HG02840 (cell line): ENCODE results near the gene IL1RN.

Experiments used
- ATAC-seq: cut with Tn5 transposase; IDR thresholded peaks from one replicate; pipeline ENCODE4 v1.9.1; 2021; ENCODE audit warnings: mild to moderate bottlenecking, moderate library complexity, moderate number of reproducible peaks; ENCODE audit not compliant: unreplicated experiment, low FRiP score

IL1RN gene

GRCh38 chr2:113102133-113102532 lies 25.3 kb upstream of the IL1RN start:
- ATAC-seq, result no peak

DNA sequence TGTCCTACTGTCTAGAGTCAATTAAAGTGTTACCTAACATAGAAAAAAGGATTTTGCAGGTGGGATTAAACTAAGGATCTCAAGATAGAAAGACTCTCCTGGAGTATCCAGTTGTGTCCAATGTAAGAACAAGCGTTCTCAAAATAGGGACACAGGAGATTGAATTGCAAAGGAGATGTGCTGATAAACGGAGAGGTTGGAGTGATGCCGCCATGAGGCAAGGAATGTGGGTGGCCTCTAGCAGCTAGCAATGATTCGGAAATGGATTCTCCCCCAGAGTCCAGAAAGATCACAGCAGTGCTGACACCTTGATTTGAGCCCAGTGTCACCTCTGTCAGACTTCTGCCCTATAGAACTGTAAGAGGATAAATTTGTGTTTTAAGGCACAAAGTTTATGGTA lies 24.1 kb upstream of the IL1RN start:
- ATAC-seq, result no peak

GRCh38 chr2:113104054-113104611 lies 23.3 kb upstream of the IL1RN start:
- no peak for ATAC-seq

DNA sequence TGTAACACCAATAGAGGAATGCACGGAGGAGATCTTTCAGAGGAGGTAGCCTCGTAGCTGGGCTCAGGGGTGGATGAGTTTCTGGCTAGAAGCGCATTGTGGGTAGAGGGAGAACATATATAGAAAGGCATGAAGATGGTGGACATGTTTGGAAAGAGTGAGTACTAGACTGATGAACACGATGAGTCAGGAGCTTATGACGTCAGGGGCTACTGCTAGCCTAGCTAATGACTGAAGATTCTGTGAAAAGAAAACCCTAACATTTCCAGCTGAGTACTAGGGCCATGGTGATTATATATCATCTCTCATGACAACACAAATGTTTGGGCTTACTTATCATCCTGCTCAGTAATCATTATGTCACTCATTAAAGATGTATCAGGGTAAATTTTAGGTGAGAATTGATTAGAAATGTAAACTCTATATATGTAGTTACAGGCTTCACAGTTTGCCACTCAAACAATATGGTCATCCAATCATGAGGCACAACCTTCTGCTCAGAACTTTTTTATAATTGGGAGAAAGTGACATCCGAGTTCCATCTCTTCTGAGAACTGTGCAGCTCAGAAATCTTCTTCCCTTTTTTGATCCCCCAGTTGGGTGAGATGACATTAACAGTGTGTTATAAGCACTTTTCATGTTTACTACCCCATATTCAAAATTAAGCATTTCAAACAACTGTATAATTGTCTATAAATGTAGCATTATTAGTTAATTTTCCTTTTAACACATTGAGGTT lies 22.2 kb upstream of the IL1RN start:
- no peak for ATAC-seq

GRCh38 chr2:113111121-113111520 lies 16.3 kb upstream of the IL1RN start:
- no peak for ATAC-seq

DNA sequence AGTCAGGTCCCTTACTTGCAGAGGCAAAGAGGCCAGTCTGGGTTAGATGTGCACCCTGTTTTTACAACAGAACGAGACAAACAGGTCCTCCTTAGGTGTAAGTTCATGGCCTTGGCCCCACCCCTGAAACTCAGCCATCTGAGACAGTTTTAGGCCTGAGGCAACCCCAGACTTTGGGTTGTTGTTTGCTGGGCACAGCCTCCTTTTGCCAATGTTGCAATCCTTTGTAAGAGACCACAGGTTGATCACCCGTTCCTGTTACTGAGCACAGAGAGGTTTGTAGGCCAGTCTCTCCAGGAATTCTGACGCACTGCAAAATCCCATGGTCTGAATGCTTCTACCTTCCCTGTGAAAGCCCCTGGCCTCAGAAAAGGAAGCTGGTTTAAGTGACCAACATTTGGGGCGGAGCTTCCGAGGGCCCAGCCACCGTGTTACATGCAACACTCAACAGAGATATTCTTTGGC lies 15.5 kb upstream of the IL1RN start:
- no peak for ATAC-seq

DNA sequence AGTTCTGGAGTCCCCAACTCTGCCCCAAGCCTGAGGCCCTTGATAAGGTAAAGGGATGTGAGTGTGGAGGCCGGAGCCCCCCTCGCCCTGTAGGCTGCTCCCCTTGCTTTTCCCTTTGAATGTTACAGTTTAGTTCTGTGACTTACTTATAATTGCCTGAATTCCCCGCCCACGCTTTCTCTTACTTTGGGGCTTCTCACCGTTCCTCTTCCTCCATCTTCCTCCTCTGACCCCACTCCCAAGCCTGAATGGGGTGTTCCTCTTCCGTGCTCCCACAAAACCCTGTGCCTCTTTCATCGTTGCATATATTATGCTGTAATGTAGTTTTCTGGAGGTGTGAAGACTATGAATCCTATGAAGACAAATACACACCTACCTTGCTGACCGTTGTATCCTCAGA lies 15.0 kb upstream of the IL1RN start:
- ATAC-seq, result no peak

DNA sequence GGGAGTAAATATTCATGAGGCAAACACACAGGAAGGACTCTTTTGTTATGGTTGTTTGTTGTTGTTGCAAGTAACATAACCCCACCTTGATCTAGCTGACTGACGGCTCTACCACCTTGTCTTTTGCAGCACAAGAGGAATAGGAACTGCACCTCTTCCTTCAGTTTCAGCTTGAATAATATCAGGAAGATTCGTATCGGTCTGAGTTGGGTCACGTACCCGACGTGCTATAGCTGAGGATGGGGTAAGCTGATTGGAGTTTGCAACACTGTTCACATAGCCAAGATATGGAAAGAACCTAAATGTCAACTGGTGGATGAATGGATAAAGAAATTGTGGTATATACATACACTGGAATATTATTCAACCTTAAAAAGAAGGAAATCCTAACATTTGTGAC lies 14.5 kb upstream of the IL1RN start:
- ATAC-seq, result no peak

DNA sequence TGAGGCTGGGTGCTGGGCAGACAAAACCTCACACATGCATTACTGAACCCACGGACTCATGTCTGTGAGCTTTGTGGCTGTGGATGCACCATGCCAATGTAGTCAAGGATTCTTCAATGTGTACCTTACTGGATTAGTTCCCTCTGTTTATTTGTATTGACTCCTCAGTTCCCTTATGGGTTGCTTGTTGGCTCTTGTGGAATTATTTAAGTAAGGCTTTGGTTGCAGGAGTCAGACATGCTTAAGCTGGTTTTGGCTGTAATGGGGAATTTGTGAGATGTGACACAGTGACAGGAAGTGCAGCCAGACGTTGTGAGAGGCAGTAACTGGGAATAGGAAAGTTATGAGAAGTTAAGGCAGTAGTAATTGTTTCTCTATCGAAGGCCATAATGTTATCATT lies 13.6 kb upstream of the IL1RN start:
- ATAC-seq, result no peak

DNA sequence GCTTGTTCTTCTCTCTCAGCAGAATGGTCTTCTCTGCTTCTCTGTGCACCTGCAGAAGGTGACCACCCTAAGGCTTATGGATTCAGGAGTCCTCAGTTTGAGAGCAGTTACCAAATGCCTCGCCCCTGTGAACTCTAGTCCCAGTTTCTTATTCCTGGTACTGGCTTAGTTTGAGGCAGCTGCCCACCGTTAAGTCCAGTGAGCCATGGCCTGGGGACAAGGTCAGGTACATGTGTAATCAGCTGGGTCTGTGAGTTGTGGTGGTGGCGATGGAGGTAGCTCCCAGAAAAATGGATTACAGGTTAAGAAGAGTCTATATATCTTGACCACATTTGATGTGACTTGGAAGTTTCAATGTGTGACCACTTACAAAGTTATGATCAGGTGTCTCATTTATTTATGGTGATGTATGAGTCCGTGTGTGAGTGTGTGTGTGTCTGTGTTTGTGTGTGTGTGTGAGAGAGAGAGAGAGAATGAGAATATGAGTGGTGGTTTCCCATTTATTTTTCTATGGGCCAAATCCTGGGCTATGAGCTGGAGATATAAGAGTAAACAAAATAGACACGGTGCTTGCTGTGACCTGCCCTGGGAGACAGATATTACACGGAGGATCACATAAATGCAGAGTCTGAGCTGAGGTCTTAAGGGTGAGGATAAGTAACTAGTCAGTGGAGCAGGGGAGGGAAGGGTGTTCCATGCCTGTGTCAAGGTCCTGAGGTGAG lies 13.0 kb upstream of the IL1RN start:
- ATAC-seq, result no peak

- no peak for ATAC-seq
Measured at GRCh38 chr2:113114996-113115395, 12.4 kb upstream of the IL1RN start.

DNA sequence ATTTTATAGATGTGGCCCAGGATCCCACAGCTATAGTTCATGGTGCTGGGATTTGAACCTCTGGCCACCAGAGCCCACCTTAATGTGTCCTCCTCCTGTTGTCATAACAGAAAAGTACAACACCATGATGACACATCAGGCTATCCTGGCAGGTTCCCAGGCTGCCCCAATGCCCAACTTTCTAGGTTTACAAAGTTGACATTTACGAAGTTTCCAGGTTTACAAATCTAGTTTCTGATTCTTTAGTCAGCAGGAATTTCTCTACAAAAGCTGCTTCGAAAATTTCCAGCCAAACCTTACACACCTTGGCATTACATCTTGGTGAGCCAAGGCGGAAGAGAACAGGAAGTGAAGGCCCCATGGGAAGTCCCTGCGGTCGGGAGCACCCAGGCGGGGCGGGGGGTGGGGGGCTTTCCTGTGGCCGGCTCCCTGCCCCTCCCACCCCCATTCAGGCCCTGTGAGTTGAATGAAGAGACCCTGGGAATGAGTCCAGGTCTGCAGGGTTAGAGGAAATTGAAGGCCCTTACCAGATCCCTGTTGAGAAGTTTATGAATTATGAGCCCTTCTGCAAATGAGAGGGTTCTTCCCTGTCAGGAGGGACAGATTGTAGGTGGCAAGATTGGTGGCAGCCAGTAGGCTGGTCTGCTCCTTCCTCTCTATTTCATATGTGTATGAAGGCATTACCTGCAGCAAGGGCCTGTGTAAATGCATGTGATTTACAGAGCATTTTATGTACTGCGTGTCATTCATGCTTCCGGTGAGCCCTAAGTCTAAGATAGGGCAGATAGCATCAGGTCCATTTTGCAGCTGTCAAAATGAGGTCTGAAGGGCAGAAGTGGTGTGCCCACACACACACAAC lies 11.1 kb upstream of the IL1RN start:
- no peak for ATAC-seq

DNA sequence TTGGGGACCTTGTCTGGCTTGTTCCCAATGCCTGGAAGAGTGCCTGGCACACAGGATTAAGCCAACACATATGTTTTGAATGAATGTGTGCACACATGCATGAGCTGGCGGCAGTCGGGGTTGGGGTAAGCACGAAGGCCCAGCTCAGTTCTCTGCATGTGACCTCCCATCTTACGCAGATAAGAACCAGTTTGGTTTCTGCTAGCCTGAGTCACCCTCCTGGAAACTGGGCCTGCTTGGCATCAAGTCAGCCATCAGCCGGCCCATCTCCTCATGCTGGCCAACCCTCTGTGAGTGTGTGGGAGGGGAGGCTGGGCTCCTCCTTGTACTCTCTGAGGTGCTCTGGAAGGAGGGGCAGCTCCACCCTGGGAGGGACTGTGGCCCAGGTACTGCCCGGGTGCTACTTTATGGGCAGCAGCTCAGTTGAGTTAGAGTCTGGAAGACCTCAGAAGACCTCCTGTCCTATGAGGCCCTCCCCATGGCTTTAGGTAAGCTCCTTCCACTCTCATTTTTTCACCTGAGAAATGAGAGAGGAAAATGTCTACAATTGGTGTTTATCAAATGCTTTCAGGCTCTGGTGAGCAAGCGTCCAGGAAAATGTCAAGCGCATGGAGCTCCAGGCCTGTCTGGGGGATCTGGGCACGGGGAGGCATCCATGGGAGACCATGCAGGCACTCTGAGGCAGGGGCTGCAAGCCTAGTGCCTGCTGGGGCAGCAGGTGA lies 9.7 kb upstream of the IL1RN start:
- ATAC-seq, result no peak

DNA sequence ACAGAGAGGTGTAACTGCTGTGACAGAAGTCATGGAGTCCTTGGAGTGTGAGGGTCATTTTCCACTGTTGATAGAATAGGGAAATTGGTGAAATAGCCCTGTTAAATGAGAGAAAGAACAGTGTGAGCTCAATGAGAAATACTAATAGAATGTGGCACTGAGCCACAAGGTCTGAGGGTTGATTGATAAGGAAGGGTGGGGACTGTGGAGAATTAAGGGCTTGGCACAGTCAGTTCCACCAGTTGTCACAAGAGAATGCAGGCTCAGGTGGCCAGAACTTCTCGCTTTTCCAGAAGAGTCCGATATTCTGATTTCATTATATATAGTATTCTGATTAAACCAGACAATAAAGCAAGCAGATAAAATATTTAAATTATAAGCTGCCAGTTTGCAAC lies 9.1 kb upstream of the IL1RN start:
- no peak for ATAC-seq

GRCh38 chr2:113119111-113119510 lies 8.3 kb upstream of the IL1RN start:
- ATAC-seq, result no peak

DNA sequence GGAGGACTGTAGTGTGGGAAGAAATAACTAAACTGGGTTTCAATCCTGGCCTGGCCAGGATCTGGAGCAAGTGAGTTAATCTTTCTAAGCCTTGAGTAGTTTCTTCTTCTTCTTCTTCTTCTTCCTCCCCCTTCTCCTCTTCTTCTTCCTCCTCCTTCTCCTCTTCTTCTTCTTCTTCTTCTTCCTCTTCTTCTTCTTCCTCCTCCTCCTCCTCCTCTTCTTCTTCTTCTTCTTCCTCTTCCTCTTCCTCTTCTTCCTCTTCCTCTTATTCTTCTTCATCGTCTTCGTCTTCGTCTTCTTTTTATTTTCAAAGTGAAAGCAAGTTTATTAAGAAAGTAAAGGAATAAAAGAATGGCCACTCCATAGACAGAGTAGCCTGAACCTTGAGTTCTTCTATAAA lies 6.5 kb upstream of the IL1RN start:
- no peak for ATAC-seq

GRCh38 chr2:113122364-113122763 lies 5.0 kb upstream of the IL1RN start:
- ATAC-seq, result no peak

DNA sequence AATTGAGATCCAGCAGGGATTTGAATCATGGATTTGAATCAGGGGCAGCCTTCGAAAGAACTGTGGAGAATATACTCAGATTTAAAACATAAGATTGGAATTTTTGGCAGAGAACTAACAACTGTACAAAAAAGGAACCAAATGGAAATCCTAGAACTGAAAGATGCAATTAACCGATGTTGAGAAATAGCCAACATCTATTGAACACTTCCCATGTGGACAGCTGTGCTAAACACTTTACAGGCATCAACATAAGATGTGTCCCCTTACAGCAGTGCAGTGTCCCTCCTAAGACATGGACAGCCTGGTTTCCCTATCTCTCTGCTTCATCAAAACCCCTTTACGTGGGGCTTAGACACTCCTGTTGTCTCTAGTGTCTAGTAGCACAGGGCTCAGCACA lies 3.7 kb upstream of the IL1RN start:
- no peak for ATAC-seq

DNA sequence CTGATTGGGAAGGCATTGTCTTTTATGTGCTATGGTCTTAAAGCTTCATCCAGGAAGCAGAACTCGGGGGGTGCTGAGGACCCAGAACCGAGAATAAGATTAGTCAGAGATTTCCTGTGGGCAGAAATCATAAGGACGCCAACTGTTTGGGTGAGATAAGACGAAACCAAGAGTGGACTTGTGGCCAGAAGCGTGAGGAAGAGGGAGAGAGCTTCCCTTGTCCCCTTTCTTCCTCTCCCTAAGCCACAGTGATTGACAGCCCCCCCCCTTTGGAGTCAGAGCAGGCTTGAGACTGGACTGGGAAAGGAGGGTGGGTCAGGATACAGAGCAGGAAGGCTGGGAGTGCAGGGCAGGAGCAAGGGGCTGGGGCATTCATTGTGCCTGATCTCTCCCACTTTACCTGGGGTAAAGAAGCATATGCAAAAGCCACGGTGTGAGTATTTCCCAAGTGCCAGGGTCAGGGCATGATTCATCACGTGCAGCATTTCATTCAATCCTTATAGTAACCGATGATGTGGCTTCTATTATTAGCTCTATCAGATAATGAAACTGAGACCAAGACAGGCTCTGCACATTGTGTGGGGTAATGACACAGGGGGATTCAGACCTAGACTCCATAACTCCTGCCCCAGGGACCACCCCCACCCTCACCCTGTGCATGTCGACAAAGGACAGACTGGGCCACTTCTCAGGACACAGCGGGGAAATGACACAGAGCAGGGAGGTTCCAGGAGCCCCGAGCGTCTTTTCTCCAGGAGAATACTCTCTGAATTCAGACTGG lies 3.0 kb upstream of the IL1RN start:
- no peak for ATAC-seq
